Measurements from ENCODE around the gene SETD3.

GRCh38 chr14:99382071-99382470 lies 98.6 kb downstream of the SETD3 start:
- no peak for TF ChIP-seq CTCF (IDR thresholded peaks at IDR 0.05)
- no peak for TF ChIP-seq POLR2A (IDR thresholded peaks at IDR 0.05)
- TF ChIP-seq POLR2AphosphoS5 (IDR thresholded peaks at IDR 0.05), result no peak
- TF ChIP-seq EP300 (IDR thresholded peaks at IDR 0.05), result no peak

Data from stomach (tissue), 4 donors.